LNCAP (cell line): ENCODE data around the gene VAT1.

Source experiments
- TF ChIP-seq, protein P1 (sequence below): fragments of 450-650 bp; IDR thresholded peaks from 2 replicates; pipeline ENCODE4 v1.5.1; 2017; ENCODE audit warnings: mild to moderate bottlenecking

VAT1 gene

DNA sequence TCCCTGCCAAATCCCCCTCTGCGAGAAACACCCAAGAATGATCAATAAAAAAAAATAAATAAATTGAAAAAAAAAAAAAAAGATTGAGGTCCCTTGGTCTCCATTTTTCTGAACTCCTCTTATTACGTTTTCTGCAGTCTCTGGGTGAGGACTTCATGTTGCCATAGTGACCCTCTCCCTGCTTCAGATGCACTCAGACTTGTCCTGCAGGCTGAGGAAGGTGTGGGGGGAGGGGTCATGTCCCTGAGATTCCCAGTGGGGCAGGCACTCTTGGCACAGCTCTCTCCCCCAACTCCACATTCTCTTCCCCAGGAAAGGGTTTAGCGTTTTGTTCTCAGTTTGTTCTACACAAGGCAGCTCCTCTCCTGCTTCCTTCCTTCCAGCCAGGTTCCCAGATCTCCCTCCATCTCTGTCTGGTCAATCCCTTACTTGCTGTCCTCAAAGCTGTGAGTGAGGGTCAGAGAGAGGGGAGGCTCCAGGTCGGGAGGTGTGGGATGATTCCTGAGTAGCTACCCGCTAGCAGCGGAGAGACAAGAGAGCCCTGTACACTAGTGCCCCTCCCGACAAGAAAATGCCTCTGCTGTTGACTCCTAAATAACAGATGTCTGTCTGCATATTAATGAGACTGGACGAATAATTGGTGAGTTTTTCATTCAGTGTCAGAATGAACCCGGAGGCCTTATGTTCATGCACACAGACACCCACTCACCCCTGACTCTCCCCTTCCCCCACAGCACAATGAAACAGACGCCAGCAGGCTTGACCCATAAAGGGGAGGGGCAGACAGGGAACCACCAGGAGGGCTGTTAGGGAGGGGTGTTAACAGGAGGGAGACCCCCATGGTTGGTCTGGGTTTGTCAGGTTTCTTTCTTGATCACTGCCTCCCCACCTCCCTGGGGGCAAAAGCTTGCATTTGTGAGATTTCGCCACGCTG is 12.0 kb upstream of the VAT1 start:
- TF ChIP-seq, protein P1, sequence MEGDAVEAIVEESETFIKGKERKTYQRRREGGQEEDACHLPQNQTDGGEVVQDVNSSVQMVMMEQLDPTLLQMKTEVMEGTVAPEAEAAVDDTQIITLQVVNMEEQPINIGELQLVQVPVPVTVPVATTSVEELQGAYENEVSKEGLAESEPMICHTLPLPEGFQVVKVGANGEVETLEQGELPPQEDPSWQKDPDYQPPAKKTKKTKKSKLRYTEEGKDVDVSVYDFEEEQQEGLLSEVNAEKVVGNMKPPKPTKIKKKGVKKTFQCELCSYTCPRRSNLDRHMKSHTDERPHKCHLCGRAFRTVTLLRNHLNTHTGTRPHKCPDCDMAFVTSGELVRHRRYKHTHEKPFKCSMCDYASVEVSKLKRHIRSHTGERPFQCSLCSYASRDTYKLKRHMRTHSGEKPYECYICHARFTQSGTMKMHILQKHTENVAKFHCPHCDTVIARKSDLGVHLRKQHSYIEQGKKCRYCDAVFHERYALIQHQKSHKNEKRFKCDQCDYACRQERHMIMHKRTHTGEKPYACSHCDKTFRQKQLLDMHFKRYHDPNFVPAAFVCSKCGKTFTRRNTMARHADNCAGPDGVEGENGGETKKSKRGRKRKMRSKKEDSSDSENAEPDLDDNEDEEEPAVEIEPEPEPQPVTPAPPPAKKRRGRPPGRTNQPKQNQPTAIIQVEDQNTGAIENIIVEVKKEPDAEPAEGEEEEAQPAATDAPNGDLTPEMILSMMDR: no peak

GRCh38 chr17:43031666-43032065 is 9.5 kb upstream of the VAT1 start:
- TF ChIP-seq, protein P1: no peak

GRCh38 chr17:43030137-43030767 is 8.1 kb upstream of the VAT1 start:
- TF ChIP-seq, protein P1: no peak

GRCh38 chr17:43028221-43028861 is 6.2 kb upstream of the VAT1 start:
- TF ChIP-seq, protein P1: no peak

- TF ChIP-seq, protein P1: no peak
Measured at GRCh38 chr17:43027091-43028032, 5.2 kb upstream of the VAT1 start.

DNA sequence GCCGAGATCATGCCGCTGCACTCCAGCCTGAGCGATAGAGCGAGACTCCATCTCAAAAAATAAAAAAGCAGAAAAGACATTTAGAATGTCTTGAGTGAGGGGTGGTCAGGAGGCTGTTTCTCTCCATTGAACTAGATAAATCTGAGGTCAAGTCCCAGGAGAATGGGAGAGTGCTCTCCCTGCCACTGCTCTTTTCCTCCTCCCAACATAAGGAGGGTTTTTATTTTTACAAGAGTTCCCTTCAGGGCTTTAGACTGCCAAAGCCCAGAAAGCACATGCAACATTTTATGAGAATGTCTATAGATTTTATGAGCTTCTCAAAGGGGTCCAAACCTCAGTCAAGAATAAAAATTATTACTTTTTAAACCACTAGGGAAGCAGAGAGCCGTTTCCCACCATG is 4.4 kb upstream of the VAT1 start:
- TF ChIP-seq, protein P1: no peak
